Right lobe of liver (tissue), 6 donors: Measurements from ENCODE around the gene RAPGEF2. TPM values are rescaled to one million over a fixed set of nuclear protein-coding genes. Genes with fewer than 3 reads are reported as not detected.
A peak's percentile ranks its signal among the peaks of the same experiment; 100 is the strongest.

Experiments
- ATAC-seq, 4 donors: fragments of 200-7000 bp; cut with Tn5 transposase; one replicate each; pipeline ENCODE4 v1.9.1; 2020; ENCODE audit warnings: mild to moderate bottlenecking in 4 of 4, moderate library complexity in 4 of 4
- DNase-seq, 3 donors: peaks; one replicate each; pipeline ENCODE4 v3.0.0-alpha.2; 2020
- H3K27ac ChIP-seq, 3 donors: fragments of 200-600 bp; one replicate each; pipeline ENCODE4 v1.8.0; 2022
- H3K27me3 ChIP-seq, 2 donors: fragments of 200-600 bp; one replicate each; pipeline ENCODE4 v1.8.0; 2022
- H3K36me3 ChIP-seq, 4 donors: fragments of 200-600 bp; sonication (generic) in 1 of 4; one replicate each; pipeline versions ENCODE4 v1.5.1 to v1.8.0; 2017 to 2022; ENCODE audit warnings: control low read depth in 1 of 4
- H3K4me1 ChIP-seq, 4 donors: fragments of 200-600 bp; sonication (generic) in 1 of 4; one replicate each; pipeline versions ENCODE4 v1.5.1 to v1.8.0; 2017 to 2022; ENCODE audit warnings: control low read depth in 1 of 4
- H3K4me3 ChIP-seq, 3 donors: fragments of 200-600 bp; one replicate each; pipeline ENCODE4 v1.8.0; 2022
- H3K9me3 ChIP-seq, 4 donors: fragments of 200-600 bp; sonication (generic) in 1 of 4; one replicate each; pipeline versions ENCODE4 v1.5.1 to v1.8.0; 2017 to 2022; ENCODE audit warnings: control low read depth in 1 of 4
- CTCF ChIP-seq, 4 donors: fragments of 200-600 bp in 3 of 4; fragments of 450-650 bp in 1 of 4; IDR thresholded peaks; one replicate each; pipeline versions ENCODE4 v1.5.1 to v1.8.0; 2016 to 2022; ENCODE audit warnings: antibody characterized with exemption in 4 of 4, mild to moderate bottlenecking in 2 of 4
- POLR2A ChIP-seq: fragments of 450-650 bp; IDR thresholded peaks from one replicate; pipeline ENCODE4 v1.6.1; 2017; ENCODE audit warnings: antibody characterized with exemption, mild to moderate bottlenecking
- WGBS: methylation state at CpG from one replicate; pipeline ENCODE4 v1.1.6; 2018; ENCODE audit warnings: low coverage, low lambda C conversion rate; ENCODE audit not compliant: insufficient coverage; ENCODE audit errors: missing lambda C conversion rate; 5-methylcytosine and 5-hydroxymethylcytosine counted together
- intact Hi-C, 2 donors: fragments of 100-400 bp; cut with DNase I; formaldehyde crosslinking; loops; one replicate each; pipeline versions ENCODE4 v1.11.2 to v1.14.1; 2022
- total RNA-seq, 6 experiments: library from RNA; depleted of rRNA in 2 of 6; stranded (reverse); fragments of >200 nt in 2 of 6; fragmentation: NEBNext Ultra II Directional in 3 of 6; extraction: Animal tissue kit (Norgen Biotek cat#: 25700) in 3 of 6; gene quantifications; one replicate each; pipeline versions ENCODE4 v1.1.0 to v1.2.4, GENCODE V29; 2016 to 2023
- donor health status: DM: no; HTN: yes; CAD: no.
- donor health status: DM: no; HTN: no; CAD: no.
- donor health status: DM: no; HTN: no; CAD: no.
- donor health status: DM: no; HTN: yes; CAD: no.
- donor health status: DM: no; HTN: yes; CAD: no.

Gene RAPGEF2
- total RNA-seq, 6 experiments from 2014 or later = 22.1 to 32.1 (median 27.2) TPM

- TF ChIP-seq CTCF (IDR thresholded peaks at IDR 0.05) = no peak
- TF ChIP-seq POLR2A = no peak
- ATAC-seq (peak in 1 of 4 donors; percentile 14), DNase-seq (no peak)
- no peaks in the 10 kb centered on the region for H3K27me3 ChIP-seq
- no peak overlapping the region for H3K4me3 ChIP-seq
- peaks cover 0 to 18% (median 9%) of the 10 kb centered on the region in 4 donors for H3K4me1 ChIP-seq
- 52% methylated on average over 4 of the region's 4 CpGs for WGBS
- intact Hi-C loops = no loop called here
- peak overlapping the region in 1 of 3 donors; percentile 30 for H3K27ac ChIP-seq
- no peaks in the 10 kb centered on the region for H3K36me3 ChIP-seq
- H3K9me3 ChIP-seq = no peaks in the 10 kb centered on the region
Observed at GRCh38 chr4:159173886-159174285, 71.0 kb downstream of the RAPGEF2 start.

GRCh38 chr4:159174645-159175084 is 71.8 kb downstream of the RAPGEF2 start:
- no peaks in the 10 kb centered on the region for H3K9me3 ChIP-seq
- H3K36me3 ChIP-seq = no peaks in the 10 kb centered on the region
- ATAC-seq (no peak), DNase-seq (no peak)
- no peak overlapping the region for H3K4me3 ChIP-seq
- H3K4me1 ChIP-seq = peaks cover 0 to 21% (median 9%) of the 10 kb centered on the region in 4 donors
- WGBS = 67% methylated on average over 2 of the region's 2 CpGs
- intact Hi-C loops = loop anchor here in 1 of 2 donors (5.0 kb wide), 1 partner anchor 317 kb away; no protein-coding TSS in a partner anchor
- TF ChIP-seq POLR2A (no peak), CTCF (IDR thresholded peaks at IDR 0.05) (no peak)
- peak overlapping the region in 2 of 3 donors; percentile 1 to 26 for H3K27ac ChIP-seq
- no peaks in the 10 kb centered on the region for H3K27me3 ChIP-seq

GRCh38 chr4:159175085-159175988 is 72.5 kb downstream of the RAPGEF2 start:
- Histone ChIP-seq H3K4me3 (no peak overlapping the region), H3K9me3 (no peaks in the 10 kb centered on the region), H3K4me1 (peaks cover 0 to 23% (median 9%) of the 10 kb centered on the region in 4 donors), H3K27ac (peak overlapping the region in 1 of 3 donors; percentile 26), H3K27me3 (no peaks in the 10 kb centered on the region), H3K36me3 (no peaks in the 10 kb centered on the region)
- TF ChIP-seq POLR2A = no peak
- TF ChIP-seq CTCF (IDR thresholded peaks at IDR 0.05) = peak; percentile 75 to 92 (median 80)
- ATAC-seq (peak; percentile 88 to 94 (median 90)), DNase-seq (peak in 2 of 3 donors; percentile 46 to 64)
- intact Hi-C loops = loop anchor here in 1 of 2 donors (5.0 kb wide), 1 partner anchor 318 kb away; no protein-coding TSS in a partner anchor
- 11% methylated on average over 14 of the region's 14 CpGs for WGBS

- Histone ChIP-seq H3K27ac (no peak overlapping the region), H3K4me1 (peaks cover 0 to 28% (median 9%) of the 10 kb centered on the region in 4 donors), H3K4me3 (no peak overlapping the region), H3K9me3 (no peaks in the 10 kb centered on the region), H3K36me3 (no peaks in the 10 kb centered on the region), H3K27me3 (no peaks in the 10 kb centered on the region)
- intact Hi-C loops = loop anchor here in 1 of 2 donors (5.0 kb wide), 1 partner anchor 319 kb away; no protein-coding TSS in a partner anchor
- TF ChIP-seq POLR2A = no peak
- TF ChIP-seq CTCF (IDR thresholded peaks at IDR 0.05) = no peak
- ATAC-seq = peak; percentile 3 to 46 (median 8)
- DNase-seq = no peak
- 44% methylated on average over 4 of the region's 4 CpGs for WGBS
Observed at GRCh38 chr4:159175989-159176375, 73.1 kb downstream of the RAPGEF2 start.
